GM21619 (cell line): ENCODE data around the gene OST4.

ENCODE experiments used
- ATAC-seq: cut with Tn5 transposase; IDR thresholded peaks from one replicate; pipeline ENCODE4 v1.9.1; 2021; ENCODE audit not compliant: unreplicated experiment

Gene OST4

GRCh38 chr2:27054721-27055120 lies 16.7 kb downstream of the OST4 start:
- no peak for ATAC-seq

- no peak for ATAC-seq
Measured at GRCh38 chr2:27053776-27054175, 17.7 kb downstream of the OST4 start.

- ATAC-seq: no peak
Measured at GRCh38 chr2:27053321-27053720, 18.1 kb downstream of the OST4 start.

GRCh38 chr2:27051902-27052645 lies 19.4 kb downstream of the OST4 start:
- ATAC-seq: peak; percentile 1

- ATAC-seq: peak; percentile 70
Measured at GRCh38 chr2:27050996-27051901, 20.2 kb downstream of the OST4 start, which contains the start of gene AGBL5. TSS of gene AGBL5 (plus strand) at chr2:27051668. CDS start at chr2:27052959, 1,291 bp downstream.

GRCh38 chr2:27050281-27050995 lies 21.0 kb downstream of the OST4 start:
- ATAC-seq: peak; percentile 45

GRCh38 chr2:27049422-27050280 lies 21.8 kb downstream of the OST4 start:
- ATAC-seq: peak; percentile 19

GRCh38 chr2:27042985-27043634 lies 28.3 kb downstream of the OST4 start:
- ATAC-seq: no peak

- ATAC-seq: peak; percentile 70
Measured at GRCh38 chr2:27042159-27042661, 29.2 kb downstream of the OST4 start.

GRCh38 chr2:27041752-27042151 lies 29.7 kb downstream of the OST4 start:
- peak; percentile 31 for ATAC-seq

- ATAC-seq: no peak
Measured at GRCh38 chr2:27040282-27040681, 31.2 kb downstream of the OST4 start.

- ATAC-seq: no peak
Measured at GRCh38 chr2:27039871-27040270, 31.6 kb downstream of the OST4 start.

GRCh38 chr2:27039426-27039825 lies 32.0 kb downstream of the OST4 start:
- ATAC-seq: no peak

- no peak for ATAC-seq
Measured at GRCh38 chr2:27038631-27039339, 32.7 kb downstream of the OST4 start.

- ATAC-seq: no peak
Measured at GRCh38 chr2:27038012-27038411, 33.4 kb downstream of the OST4 start.

GRCh38 chr2:27033253-27033852 lies 38.1 kb downstream of the OST4 start:
- peak; percentile 1 for ATAC-seq

GRCh38 chr2:27032495-27033252 lies 38.8 kb downstream of the OST4 start, which contains the start of gene TMEM214:
TSS of gene TMEM214 (plus strand) at chr2:27032965. CDS start at chr2:27033016, 51 bp downstream.
- ATAC-seq: peak; percentile 89

GRCh38 chr2:27029051-27029450 lies 42.4 kb downstream of the OST4 start:
- ATAC-seq: no peak
